ENCODE data around the gene POLR3G.

Gene POLR3G

GRCh38 chr5:90530736-90531487 is 56.2 kb downstream of the POLR3G start:
- H3K36me3 Mint-ChIP-seq: peaks cover 2% of the 10 kb centered on the region
- H3K27me3 Mint-ChIP-seq: peaks cover 16% of the 10 kb centered on the region
- no peaks in the 10 kb centered on the region for H3K9me3 Mint-ChIP-seq
- H3K4me1 Mint-ChIP-seq: peaks cover 23% of the 10 kb centered on the region
- H3K27ac Mint-ChIP-seq: no peak overlapping the region
- no peak overlapping the region for H3K4me3 Mint-ChIP-seq

- H3K4me3 Mint-ChIP-seq: no peak overlapping the region
Measured at GRCh38 chr5:90533794-90534193, 59.1 kb downstream of the POLR3G start.

GRCh38 chr5:90534922-90535321 is 60.3 kb downstream of the POLR3G start:
- Mint-ChIP-seq H3K4me1 (no peaks in the 10 kb centered on the region), H3K9me3 (no peaks in the 10 kb centered on the region), H3K36me3 (no peaks in the 10 kb centered on the region), H3K27me3 (peaks cover 21% of the 10 kb centered on the region), H3K27ac (no peak overlapping the region), H3K4me3 (no peak overlapping the region)

More at GRCh38 chr5:90533794-90534193, 59.1 kb downstream of the POLR3G start:
- Mint-ChIP-seq H3K27me3 (peaks cover 18% of the 10 kb centered on the region), H3K36me3 (no peaks in the 10 kb centered on the region), H3K9me3 (no peaks in the 10 kb centered on the region), H3K4me1 (no peaks in the 10 kb centered on the region), H3K27ac (no peak overlapping the region)

- no peaks in the 10 kb centered on the region for H3K36me3 Mint-ChIP-seq
- H3K9me3 Mint-ChIP-seq: no peaks in the 10 kb centered on the region
- peaks cover 28% of the 10 kb centered on the region for H3K27me3 Mint-ChIP-seq
- H3K27ac Mint-ChIP-seq: peak overlapping the region; percentile 47
- H3K4me1 Mint-ChIP-seq: no peaks in the 10 kb centered on the region
- no peak overlapping the region for H3K4me3 Mint-ChIP-seq
Measured at GRCh38 chr5:90542827-90543519, 68.3 kb downstream of the POLR3G start.

- Mint-ChIP-seq H3K4me1 (no peaks in the 10 kb centered on the region), H3K9me3 (no peaks in the 10 kb centered on the region), H3K27ac (no peak overlapping the region), H3K4me3 (no peak overlapping the region), H3K36me3 (no peaks in the 10 kb centered on the region), H3K27me3 (peaks cover 27% of the 10 kb centered on the region)
Measured at GRCh38 chr5:90545511-90545910, 70.8 kb downstream of the POLR3G start.

- no peaks in the 10 kb centered on the region for H3K9me3 Mint-ChIP-seq
- H3K27me3 Mint-ChIP-seq: peaks cover 27% of the 10 kb centered on the region
- H3K4me1 Mint-ChIP-seq: no peaks in the 10 kb centered on the region
- H3K27ac Mint-ChIP-seq: no peak overlapping the region
- H3K4me3 Mint-ChIP-seq: no peak overlapping the region
- no peaks in the 10 kb centered on the region for H3K36me3 Mint-ChIP-seq
Measured at GRCh38 chr5:90546216-90546837, 71.7 kb downstream of the POLR3G start.

- Mint-ChIP-seq H3K4me1 (no peaks in the 10 kb centered on the region), H3K27ac (no peak overlapping the region), H3K27me3 (peaks cover 28% of the 10 kb centered on the region), H3K36me3 (no peaks in the 10 kb centered on the region), H3K9me3 (no peaks in the 10 kb centered on the region), H3K4me3 (no peak overlapping the region)
Measured at GRCh38 chr5:90547072-90547536, 72.4 kb downstream of the POLR3G start.

- no peak overlapping the region for H3K4me3 Mint-ChIP-seq
- no peak overlapping the region for H3K27ac Mint-ChIP-seq
- no peaks in the 10 kb centered on the region for H3K4me1 Mint-ChIP-seq
- H3K9me3 Mint-ChIP-seq: no peaks in the 10 kb centered on the region
- H3K36me3 Mint-ChIP-seq: no peaks in the 10 kb centered on the region
- peaks cover 23% of the 10 kb centered on the region for H3K27me3 Mint-ChIP-seq
Measured at GRCh38 chr5:90548069-90548593, 73.5 kb downstream of the POLR3G start.

GRCh38 chr5:90549223-90549622 is 74.6 kb downstream of the POLR3G start:
- Mint-ChIP-seq H3K4me3 (no peak overlapping the region), H3K9me3 (no peaks in the 10 kb centered on the region), H3K27me3 (peaks cover 22% of the 10 kb centered on the region)

GRCh38 chr5:90549729-90550275 is 75.1 kb downstream of the POLR3G start:
- Mint-ChIP-seq H3K9me3 (no peaks in the 10 kb centered on the region), H3K27ac (no peak overlapping the region), H3K36me3 (no peaks in the 10 kb centered on the region), H3K4me1 (no peaks in the 10 kb centered on the region), H3K4me3 (no peak overlapping the region), H3K27me3 (peaks cover 18% of the 10 kb centered on the region)

More at GRCh38 chr5:90549223-90549622, 74.6 kb downstream of the POLR3G start:
- H3K4me1 Mint-ChIP-seq: no peaks in the 10 kb centered on the region
- no peak overlapping the region for H3K27ac Mint-ChIP-seq
- no peaks in the 10 kb centered on the region for H3K36me3 Mint-ChIP-seq

GRCh38 chr5:90550963-90551362 is 76.3 kb downstream of the POLR3G start:
- Mint-ChIP-seq H3K27ac (no peak overlapping the region), H3K9me3 (no peaks in the 10 kb centered on the region), H3K27me3 (peaks cover 22% of the 10 kb centered on the region), H3K4me3 (no peak overlapping the region), H3K36me3 (no peaks in the 10 kb centered on the region), H3K4me1 (no peaks in the 10 kb centered on the region)

GRCh38 chr5:90551376-90551775 is 76.7 kb downstream of the POLR3G start:
- H3K27me3 Mint-ChIP-seq: peaks cover 21% of the 10 kb centered on the region
- no peaks in the 10 kb centered on the region for H3K36me3 Mint-ChIP-seq
- H3K4me3 Mint-ChIP-seq: no peak overlapping the region
- H3K9me3 Mint-ChIP-seq: no peaks in the 10 kb centered on the region
- no peak overlapping the region for H3K27ac Mint-ChIP-seq
- no peaks in the 10 kb centered on the region for H3K4me1 Mint-ChIP-seq

- H3K27me3 Mint-ChIP-seq: peaks cover 35% of the 10 kb centered on the region
- no peaks in the 10 kb centered on the region for H3K9me3 Mint-ChIP-seq
- H3K36me3 Mint-ChIP-seq: no peaks in the 10 kb centered on the region
- H3K27ac Mint-ChIP-seq: no peak overlapping the region
- H3K4me1 Mint-ChIP-seq: peaks cover 9% of the 10 kb centered on the region
- H3K4me3 Mint-ChIP-seq: no peak overlapping the region
Measured at GRCh38 chr5:90553711-90554110, 79.0 kb downstream of the POLR3G start.

- Mint-ChIP-seq H3K4me1 (peaks cover 13% of the 10 kb centered on the region), H3K27me3 (peaks cover 38% of the 10 kb centered on the region), H3K9me3 (no peaks in the 10 kb centered on the region), H3K27ac (no peak overlapping the region), H3K4me3 (no peak overlapping the region), H3K36me3 (no peaks in the 10 kb centered on the region)
Measured at GRCh38 chr5:90554358-90555006, 79.8 kb downstream of the POLR3G start.

- no peak overlapping the region for H3K27ac Mint-ChIP-seq
- H3K4me3 Mint-ChIP-seq: no peak overlapping the region
- H3K27me3 Mint-ChIP-seq: peaks cover 41% of the 10 kb centered on the region
- no peaks in the 10 kb centered on the region for H3K36me3 Mint-ChIP-seq
- H3K4me1 Mint-ChIP-seq: peaks cover 13% of the 10 kb centered on the region
- no peaks in the 10 kb centered on the region for H3K9me3 Mint-ChIP-seq
Measured at GRCh38 chr5:90555666-90556065, 81.0 kb downstream of the POLR3G start.
